SJCRH30 (cell line): ENCODE data around the gene RCOR1. TPM values are rescaled to one million over a fixed set of nuclear protein-coding genes. Genes with fewer than 3 reads are reported as not detected.

ENCODE experiments used
- DNase-seq, 2 experiments: peaks; one replicate each; pipeline ENCODE4 v3.0.0-alpha.2; 2015 to 2020
- H3K27ac ChIP-seq: fragments of 250-450 bp; sonication (Bioruptor Pico); 2 replicates; pipeline ENCODE4 v1.5.1; 2020; ENCODE audit warnings: mild to moderate bottlenecking, moderate library complexity
- H3K27me3 ChIP-seq: fragments of 250-450 bp; sonication (Bioruptor Pico); 2 replicates; pipeline ENCODE4 v1.5.1; 2020; ENCODE audit warnings: mild to moderate bottlenecking, moderate library complexity
- H3K36me3 ChIP-seq: fragments of 250-450 bp; sonication (Bioruptor Pico); 2 replicates; pipeline ENCODE4 v1.5.1; 2020; ENCODE audit warnings: mild to moderate bottlenecking, moderate library complexity
- H3K4me1 ChIP-seq: fragments of 250-450 bp; sonication (Bioruptor Pico); 2 replicates; pipeline ENCODE4 v1.5.1; 2020; ENCODE audit warnings: mild to moderate bottlenecking, moderate library complexity
- H3K4me3 ChIP-seq: fragments of 250-450 bp; sonication (Bioruptor Pico); 2 replicates; pipeline ENCODE4 v1.5.1; 2020; ENCODE audit warnings: mild to moderate bottlenecking, moderate library complexity
- H3K9me3 ChIP-seq: fragments of 250-450 bp; sonication (Bioruptor Pico); replicated peaks from 2 replicates; pipeline ENCODE4 v1.5.1; 2020; ENCODE audit warnings: mild to moderate bottlenecking, moderate library complexity
- total RNA-seq: library from RNA; depleted of rRNA; stranded (reverse); fragments of >200 nt; shearing (Covaris generic); gene quantifications from 2 replicates; pipeline ENCODE4 v1.2.3, GENCODE V29; 2014

Gene RCOR1
- total RNA-seq, 1 experiment from 2014 or later, result 18.2 TPM

- peak in 1 of 2 experiments; percentile 13 for DNase-seq
- Histone ChIP-seq H3K36me3 (peaks cover 7% of the 10 kb centered on the region), H3K9me3 (no peaks in the 10 kb centered on the region), H3K4me3 (no peak overlapping the region), H3K4me1 (no peaks in the 10 kb centered on the region), H3K27me3 (no peaks in the 10 kb centered on the region), H3K27ac (no peak overlapping the region)
Measured at GRCh38 chr14:102731871-102732800, 139.7 kb downstream of the RCOR1 start.

GRCh38 chr14:102732924-102733323 is 140.5 kb downstream of the RCOR1 start:
- H3K9me3 ChIP-seq, result no peaks in the 10 kb centered on the region
- no peak overlapping the region for H3K4me3 ChIP-seq
- H3K27me3 ChIP-seq, result no peaks in the 10 kb centered on the region
- H3K36me3 ChIP-seq, result peaks cover 6% of the 10 kb centered on the region
- no peak for DNase-seq
- no peak overlapping the region for H3K27ac ChIP-seq
- H3K4me1 ChIP-seq, result no peaks in the 10 kb centered on the region

- Histone ChIP-seq H3K27me3 (no peaks in the 10 kb centered on the region), H3K4me1 (no peaks in the 10 kb centered on the region), H3K9me3 (no peaks in the 10 kb centered on the region), H3K36me3 (peaks cover 2% of the 10 kb centered on the region; the same call in 1 of the 2 replicates), H3K4me3 (no peak overlapping the region), H3K27ac (no peak overlapping the region)
- DNase-seq, result no peak
Measured at GRCh38 chr14:102733326-102733725, 140.9 kb downstream of the RCOR1 start.

DNA sequence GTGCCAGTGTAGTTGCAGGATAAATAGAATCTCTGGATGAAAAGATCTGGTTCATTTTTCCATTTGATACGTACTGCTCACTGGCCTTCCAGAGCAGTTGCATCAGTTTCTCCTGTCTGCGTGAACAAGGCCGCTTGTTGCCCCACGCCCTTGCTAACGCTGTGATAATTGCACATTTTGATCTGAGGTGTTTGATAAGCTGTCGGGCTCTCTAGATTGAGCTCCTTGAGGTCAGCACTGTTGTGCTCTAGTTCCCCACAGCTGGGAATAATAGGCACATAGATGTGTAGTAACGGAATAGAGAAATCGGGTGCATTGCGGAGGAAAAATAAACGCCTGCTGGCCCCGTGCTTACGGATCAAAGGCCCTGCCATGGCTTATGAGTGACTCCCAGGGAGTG is 142.0 kb downstream of the RCOR1 start:
- Histone ChIP-seq H3K36me3 (no peaks in the 10 kb centered on the region), H3K9me3 (no peaks in the 10 kb centered on the region), H3K27ac (no peak overlapping the region), H3K4me1 (no peaks in the 10 kb centered on the region), H3K4me3 (no peak overlapping the region), H3K27me3 (no peaks in the 10 kb centered on the region)
- DNase-seq, result no peak

DNA sequence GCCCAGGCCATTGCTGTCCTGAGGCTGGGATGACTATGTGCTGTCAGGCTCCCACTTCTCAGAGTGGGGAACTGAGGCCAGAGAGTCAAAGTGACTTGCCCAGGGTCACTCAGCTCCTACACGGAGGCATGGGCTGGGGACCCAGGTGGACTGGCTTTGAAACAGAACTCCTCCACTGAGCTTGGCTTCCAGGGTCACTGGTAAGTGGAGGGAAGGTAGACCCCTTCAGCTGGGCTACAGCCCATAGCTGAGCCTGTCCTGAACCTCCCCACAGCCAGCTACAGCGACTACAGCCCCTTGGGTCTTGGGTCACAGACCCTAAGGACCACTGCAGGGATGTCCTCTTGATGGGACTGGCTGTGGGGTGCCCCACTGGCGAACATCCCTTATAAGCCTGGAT is 144.5 kb downstream of the RCOR1 start:
- Histone ChIP-seq H3K27ac (no peak overlapping the region), H3K4me1 (no peaks in the 10 kb centered on the region), H3K4me3 (no peak overlapping the region), H3K9me3 (peaks cover under 1% of the 10 kb centered on the region; the same call in 1 of the 2 replicates), H3K36me3 (no peaks in the 10 kb centered on the region), H3K27me3 (no peaks in the 10 kb centered on the region)
- DNase-seq, result no peak

DNA sequence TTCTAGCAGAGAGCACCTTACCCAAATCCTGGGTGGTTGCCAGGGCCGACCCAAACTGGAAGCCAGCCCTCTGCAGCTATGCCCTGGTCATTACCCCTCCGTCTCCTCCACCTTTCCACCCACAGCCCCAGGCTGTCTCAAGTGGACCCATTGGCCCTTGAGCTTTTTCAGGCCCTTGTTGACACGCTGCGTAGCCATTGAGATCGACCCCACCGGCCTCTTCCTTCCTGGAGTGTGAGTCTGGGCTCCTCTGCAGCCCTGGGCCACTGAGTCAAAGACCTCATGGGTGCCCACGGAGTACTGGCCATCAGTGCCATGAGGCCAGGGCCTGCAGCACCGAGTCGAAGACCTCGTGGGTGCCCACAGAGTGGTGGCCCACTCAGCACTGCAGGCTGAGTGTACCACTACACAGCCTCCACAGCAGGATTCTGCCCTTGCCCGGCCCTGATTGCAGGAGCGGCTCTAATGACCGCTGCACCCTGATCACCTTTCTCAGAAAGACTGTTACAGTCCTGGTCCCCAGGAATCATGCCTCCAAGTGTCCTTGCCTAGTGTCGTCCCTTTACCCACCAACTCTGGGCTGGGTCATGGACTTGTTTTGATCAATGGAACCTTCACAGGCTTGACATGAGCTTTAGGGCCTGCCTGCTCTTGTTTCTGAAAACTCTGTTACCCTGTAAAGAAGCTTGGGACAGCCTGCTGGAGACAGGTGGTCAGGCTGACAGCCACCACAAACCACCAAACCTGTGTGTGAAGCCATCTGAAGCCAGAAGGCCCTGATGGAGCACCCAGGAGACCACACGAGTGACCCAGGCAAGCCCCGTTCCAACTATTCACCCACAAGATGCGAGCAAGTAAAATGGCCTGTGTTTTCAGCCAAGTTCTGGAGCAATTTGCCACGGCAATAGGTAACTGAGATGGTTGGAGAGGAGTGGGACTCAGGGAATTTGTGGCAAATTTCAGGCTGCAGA is 145.2 kb downstream of the RCOR1 start:
- Histone ChIP-seq H3K9me3 (peaks cover 3% of the 10 kb centered on the region; the same call in 1 of the 2 replicates), H3K4me3 (no peak overlapping the region), H3K27ac (no peak overlapping the region), H3K4me1 (no peaks in the 10 kb centered on the region), H3K36me3 (no peaks in the 10 kb centered on the region), H3K27me3 (no peaks in the 10 kb centered on the region)
- no peak for DNase-seq

DNA sequence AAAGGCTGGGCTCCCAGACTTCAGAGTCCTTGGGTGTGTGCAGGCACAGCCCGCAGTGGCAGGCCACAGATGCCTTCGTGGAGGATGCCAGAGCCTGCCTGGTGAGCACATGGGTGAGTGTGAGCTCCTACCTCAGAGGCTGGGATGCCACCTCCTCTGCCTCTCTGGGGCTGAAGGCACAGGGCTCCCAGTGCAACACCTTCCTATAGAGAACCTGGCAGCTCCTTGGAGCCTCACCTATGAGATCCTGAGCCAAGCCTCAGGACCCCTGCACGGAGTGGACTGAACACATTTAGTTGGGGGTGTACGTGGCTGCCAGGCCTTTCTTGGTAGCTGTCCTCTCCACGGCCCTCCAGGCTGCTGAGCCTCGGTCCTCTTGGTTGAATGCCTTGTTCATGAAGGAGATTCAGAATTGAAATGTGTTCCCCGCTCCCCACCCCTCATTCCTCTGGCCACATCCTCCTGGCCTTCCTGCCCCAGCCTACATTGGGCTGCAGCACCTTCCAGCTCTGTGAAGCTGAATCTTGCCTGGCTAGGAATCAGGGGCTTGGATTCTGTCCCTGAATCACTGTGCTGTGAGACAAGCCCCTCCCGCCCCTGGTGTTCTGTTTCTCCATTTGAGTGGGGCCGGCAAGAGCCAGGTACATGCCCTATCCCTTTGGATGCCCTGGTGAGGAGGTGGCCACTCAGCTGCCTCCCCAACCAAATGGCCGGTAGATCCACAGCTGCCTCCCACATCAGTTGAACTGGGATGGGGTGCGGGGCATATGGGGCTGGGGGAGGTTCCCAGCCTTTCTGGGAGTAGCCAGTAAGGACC is 146.1 kb downstream of the RCOR1 start:
- no peaks in the 10 kb centered on the region for H3K4me1 ChIP-seq
- H3K27ac ChIP-seq, result no peak overlapping the region
- no peaks in the 10 kb centered on the region for H3K36me3 ChIP-seq

GRCh38 chr14:102739190-102739469 is 146.7 kb downstream of the RCOR1 start:
- H3K4me3 ChIP-seq, result no peak overlapping the region
- H3K27ac ChIP-seq, result no peak overlapping the region
- no peak for DNase-seq
- no peaks in the 10 kb centered on the region for H3K4me1 ChIP-seq
- H3K36me3 ChIP-seq, result no peaks in the 10 kb centered on the region
- peaks cover 3% of the 10 kb centered on the region; the same call in 1 of the 2 replicates for H3K9me3 ChIP-seq
- H3K27me3 ChIP-seq, result no peaks in the 10 kb centered on the region

More for the DNA sequence above, 146.1 kb downstream of the RCOR1 start:
- DNase-seq, result no peak
- Histone ChIP-seq H3K4me3 (no peak overlapping the region), H3K27me3 (no peaks in the 10 kb centered on the region), H3K9me3 (peaks cover 3% of the 10 kb centered on the region; the same call in 1 of the 2 replicates)

DNA sequence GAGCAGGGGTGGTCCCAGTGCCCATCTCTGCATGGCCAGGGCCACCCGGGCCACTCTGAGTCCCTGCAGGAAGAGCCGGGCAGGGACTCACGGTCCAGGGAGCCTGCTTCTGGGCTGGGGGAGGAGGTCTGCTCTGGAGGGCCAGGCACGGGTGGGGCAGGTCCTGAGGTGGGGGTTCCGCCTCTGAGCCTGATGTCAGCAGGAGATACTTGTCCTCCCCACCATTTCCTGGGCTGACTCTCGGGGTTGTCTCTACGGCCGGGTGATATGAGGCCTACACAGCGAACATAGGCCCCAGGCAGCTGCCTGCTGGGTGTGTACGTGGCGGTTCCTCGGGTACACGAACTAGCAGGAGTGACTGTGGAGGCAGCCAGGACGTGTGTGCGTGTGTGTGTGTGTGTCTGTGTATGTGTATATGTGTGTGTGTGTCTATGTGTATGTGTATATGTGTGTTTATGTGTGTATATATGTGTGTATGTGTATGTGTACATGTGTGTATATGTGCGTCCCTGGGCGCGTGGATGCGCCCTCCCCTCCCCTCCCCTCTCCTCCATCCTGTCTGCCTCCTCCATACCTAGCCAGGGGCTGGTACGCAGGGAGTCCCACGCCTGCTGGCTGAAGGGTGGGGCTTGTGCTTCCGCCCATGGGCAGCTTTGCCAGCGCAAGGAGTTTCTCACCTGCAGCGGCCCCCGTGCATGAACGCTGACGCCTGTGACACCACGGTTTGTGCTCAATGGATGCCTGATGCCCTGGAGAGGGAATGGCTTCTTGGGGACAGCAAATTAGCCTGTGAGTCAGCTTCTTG is 154.4 kb downstream of the RCOR1 start:
- Histone ChIP-seq H3K27me3 (no peaks in the 10 kb centered on the region), H3K36me3 (no peaks in the 10 kb centered on the region)

GRCh38 chr14:102748806-102749205 is 156.4 kb downstream of the RCOR1 start:
- Histone ChIP-seq H3K36me3 (no peaks in the 10 kb centered on the region), H3K4me3 (no peak overlapping the region), H3K27me3 (no peaks in the 10 kb centered on the region), H3K9me3 (no peaks in the 10 kb centered on the region), H3K27ac (no peak overlapping the region), H3K4me1 (no peaks in the 10 kb centered on the region)
- no peak for DNase-seq

More for the DNA sequence above, 154.4 kb downstream of the RCOR1 start:
- H3K4me3 ChIP-seq, result no peak overlapping the region
- H3K27ac ChIP-seq, result no peak overlapping the region
- no peaks in the 10 kb centered on the region for H3K4me1 ChIP-seq
- H3K9me3 ChIP-seq, result peaks cover 3% of the 10 kb centered on the region; the same call in 1 of the 2 replicates
- no peak for DNase-seq

GRCh38 chr14:102749393-102750305 is 157.2 kb downstream of the RCOR1 start:
- Histone ChIP-seq H3K4me1 (no peaks in the 10 kb centered on the region), H3K27me3 (no peaks in the 10 kb centered on the region), H3K36me3 (no peaks in the 10 kb centered on the region), H3K27ac (no peak overlapping the region), H3K4me3 (no peak overlapping the region), H3K9me3 (no peaks in the 10 kb centered on the region)
- DNase-seq, result no peak

- Histone ChIP-seq H3K4me3 (no peak overlapping the region), H3K36me3 (no peaks in the 10 kb centered on the region), H3K27ac (no peak overlapping the region), H3K27me3 (no peaks in the 10 kb centered on the region), H3K9me3 (no peaks in the 10 kb centered on the region), H3K4me1 (no peaks in the 10 kb centered on the region)
- no peak for DNase-seq
Measured at GRCh38 chr14:102750376-102750775, 157.9 kb downstream of the RCOR1 start.

DNA sequence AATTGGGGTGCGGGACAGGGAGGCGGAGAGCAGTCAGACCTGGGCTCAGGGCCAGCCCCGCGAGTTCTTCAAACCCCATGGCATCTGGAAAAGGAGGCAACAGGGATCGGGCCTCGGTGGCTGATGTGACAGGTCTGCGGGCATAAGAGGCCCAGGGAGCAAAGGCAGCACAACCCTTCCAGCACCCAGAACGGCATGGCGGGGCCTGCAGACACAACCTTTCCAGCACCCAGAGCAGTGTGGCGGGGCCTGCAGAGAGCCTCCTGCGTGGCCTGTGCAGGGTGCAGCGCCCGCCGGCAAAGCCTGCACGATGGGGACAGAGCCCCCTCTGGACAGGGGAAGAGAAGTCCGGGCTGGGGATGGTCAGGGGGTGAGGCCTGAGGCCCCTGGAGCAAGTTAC is 158.6 kb downstream of the RCOR1 start:
- no peak for DNase-seq
- Histone ChIP-seq H3K27me3 (no peaks in the 10 kb centered on the region), H3K9me3 (no peaks in the 10 kb centered on the region), H3K36me3 (no peaks in the 10 kb centered on the region), H3K27ac (no peak overlapping the region), H3K4me3 (no peak overlapping the region), H3K4me1 (no peaks in the 10 kb centered on the region)
